Chondrocyte (in vitro differentiated cells): ENCODE data around the gene RSU1. TPM values are rescaled to one million over a fixed set of nuclear protein-coding genes. Genes with fewer than 3 reads are reported as not detected.

Experiments
- DNase-seq: peaks from one replicate; pipeline ENCODE4 v3.0.0; 2021; ENCODE audit warnings: mixed read lengths, low spot score
- H3K27ac Mint-ChIP-seq: one replicate; pipeline ENCODE4 v1.8.0; 2021; ENCODE audit warnings: mild to moderate bottlenecking, moderate library complexity, mixed read lengths; ENCODE audit not compliant: unreplicated experiment
- H3K27me3 Mint-ChIP-seq: 2 replicates; pipeline ENCODE4 v1.8.0; 2021; ENCODE audit warnings: low read depth, mixed read lengths
- H3K36me3 Mint-ChIP-seq: 2 replicates; pipeline ENCODE4 v1.8.0; 2021; ENCODE audit warnings: low read depth, mixed read lengths
- H3K4me1 Mint-ChIP-seq: 2 replicates; pipeline ENCODE4 v1.8.0; 2021; ENCODE audit warnings: low read depth, mild to moderate bottlenecking, mixed read lengths
- H3K4me3 Mint-ChIP-seq: one replicate; pipeline ENCODE4 v1.8.0; 2021; ENCODE audit warnings: mild to moderate bottlenecking, moderate library complexity, mixed read lengths; ENCODE audit not compliant: unreplicated experiment
- H3K9me3 Mint-ChIP-seq: 2 replicates; pipeline ENCODE4 v1.8.0; 2021; ENCODE audit warnings: low read depth, mixed read lengths
- total RNA-seq: library from RNA; stranded (reverse); gene quantifications from 3 replicates; pipeline ENCODE4 v1.2.1, GENCODE V29; 2021
- TF ChIP-seq, protein P1 (sequence below): fragments of 200-600 bp; sonication (generic); IDR thresholded peaks from 2 replicates; pipeline ENCODE4 v1.5.0; 2021; ENCODE audit warnings: antibody characterized with exemption, mild to moderate bottlenecking, moderate library complexity

The RSU1 gene
- total RNA-seq, 1 donor from 2014 or later: 165 TPM

DNA sequence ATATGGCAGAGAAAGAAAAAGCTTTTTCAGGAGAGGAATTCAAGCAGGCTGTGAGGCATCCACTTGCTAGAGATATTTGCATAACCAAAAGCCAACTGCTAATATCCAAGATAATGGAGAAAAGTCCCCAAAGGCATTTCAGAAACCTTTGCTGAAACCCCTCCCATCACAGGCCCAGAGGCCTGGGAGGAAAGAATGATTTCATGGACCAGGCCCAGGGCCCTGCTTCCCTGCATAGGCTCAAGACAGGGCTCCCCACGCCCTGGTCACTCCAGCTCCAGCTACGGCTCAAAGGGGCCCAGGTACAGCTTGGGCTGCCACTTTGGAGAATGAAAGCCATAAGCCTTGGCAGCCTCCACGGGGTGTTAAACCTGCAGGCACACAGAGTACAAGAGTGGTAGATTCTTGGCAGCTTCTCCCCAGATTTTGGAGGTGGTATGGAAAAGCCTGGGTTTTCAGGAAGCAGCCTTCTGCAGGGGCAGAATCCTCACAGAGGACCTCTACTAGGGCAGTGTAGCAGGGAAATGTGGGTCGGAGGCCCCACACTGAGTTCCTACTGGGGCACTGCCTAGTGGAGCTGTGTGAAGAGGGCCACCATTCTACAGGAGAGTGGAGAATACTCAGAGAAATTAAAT, 5.6 kb upstream of the RSU1 start:
- Mint-ChIP-seq H3K27ac (no peak overlapping the region), H3K4me3 (no peak overlapping the region), H3K4me1 (peaks cover 9% of the 10 kb centered on the region), H3K27me3 (no peaks in the 10 kb centered on the region), H3K9me3 (peaks cover 11% of the 10 kb centered on the region), H3K36me3 (peaks cover 9% of the 10 kb centered on the region)
- TF ChIP-seq, protein P1, sequence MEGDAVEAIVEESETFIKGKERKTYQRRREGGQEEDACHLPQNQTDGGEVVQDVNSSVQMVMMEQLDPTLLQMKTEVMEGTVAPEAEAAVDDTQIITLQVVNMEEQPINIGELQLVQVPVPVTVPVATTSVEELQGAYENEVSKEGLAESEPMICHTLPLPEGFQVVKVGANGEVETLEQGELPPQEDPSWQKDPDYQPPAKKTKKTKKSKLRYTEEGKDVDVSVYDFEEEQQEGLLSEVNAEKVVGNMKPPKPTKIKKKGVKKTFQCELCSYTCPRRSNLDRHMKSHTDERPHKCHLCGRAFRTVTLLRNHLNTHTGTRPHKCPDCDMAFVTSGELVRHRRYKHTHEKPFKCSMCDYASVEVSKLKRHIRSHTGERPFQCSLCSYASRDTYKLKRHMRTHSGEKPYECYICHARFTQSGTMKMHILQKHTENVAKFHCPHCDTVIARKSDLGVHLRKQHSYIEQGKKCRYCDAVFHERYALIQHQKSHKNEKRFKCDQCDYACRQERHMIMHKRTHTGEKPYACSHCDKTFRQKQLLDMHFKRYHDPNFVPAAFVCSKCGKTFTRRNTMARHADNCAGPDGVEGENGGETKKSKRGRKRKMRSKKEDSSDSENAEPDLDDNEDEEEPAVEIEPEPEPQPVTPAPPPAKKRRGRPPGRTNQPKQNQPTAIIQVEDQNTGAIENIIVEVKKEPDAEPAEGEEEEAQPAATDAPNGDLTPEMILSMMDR: no peak
- DNase-seq: no peak

DNA sequence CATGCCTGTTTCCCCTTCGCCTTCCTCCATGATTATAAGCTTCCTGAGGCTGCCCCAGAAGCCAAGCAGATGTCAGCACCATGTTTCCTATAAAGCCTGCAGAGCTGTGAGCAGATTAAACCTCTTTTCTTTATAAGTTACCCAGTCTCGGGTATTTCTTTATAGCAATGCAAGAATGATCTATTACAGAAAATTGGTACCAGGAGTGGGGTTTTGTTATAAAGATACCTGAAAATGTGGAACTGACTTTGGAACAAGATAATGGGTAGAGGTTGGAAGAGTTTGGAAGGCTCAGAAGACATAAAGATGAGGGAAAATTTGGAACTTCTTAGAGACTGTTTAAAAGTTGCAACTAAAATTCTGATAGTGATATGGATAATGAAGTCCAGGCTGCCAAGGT, 4.8 kb upstream of the RSU1 start:
- peaks cover 6% of the 10 kb centered on the region for H3K4me1 Mint-ChIP-seq
- TF ChIP-seq, protein P1: no peak
- no peak overlapping the region for H3K27ac Mint-ChIP-seq
- no peaks in the 10 kb centered on the region for H3K27me3 Mint-ChIP-seq
- DNase-seq: no peak
- peaks cover 9% of the 10 kb centered on the region for H3K36me3 Mint-ChIP-seq
- peaks cover 11% of the 10 kb centered on the region for H3K9me3 Mint-ChIP-seq
- H3K4me3 Mint-ChIP-seq: no peak overlapping the region

- Mint-ChIP-seq H3K9me3 (peaks cover 11% of the 10 kb centered on the region), H3K36me3 (peaks cover 9% of the 10 kb centered on the region), H3K4me3 (no peak overlapping the region), H3K27ac (no peak overlapping the region), H3K27me3 (no peaks in the 10 kb centered on the region), H3K4me1 (peaks cover 17% of the 10 kb centered on the region)
- DNase-seq: no peak
- TF ChIP-seq, protein P1: no peak
These were observed 3.2 kb upstream of the RSU1 start for GRCh38 chr10:16820421-16820820.

GRCh38 chr10:16820018-16820417, 2.8 kb upstream of the RSU1 start:
- Mint-ChIP-seq H3K27me3 (no peaks in the 10 kb centered on the region), H3K4me1 (peaks cover 21% of the 10 kb centered on the region), H3K36me3 (peaks cover 9% of the 10 kb centered on the region), H3K9me3 (peaks cover 11% of the 10 kb centered on the region), H3K4me3 (no peak overlapping the region), H3K27ac (no peak overlapping the region)
- TF ChIP-seq, protein P1: no peak
- no peak for DNase-seq

DNA sequence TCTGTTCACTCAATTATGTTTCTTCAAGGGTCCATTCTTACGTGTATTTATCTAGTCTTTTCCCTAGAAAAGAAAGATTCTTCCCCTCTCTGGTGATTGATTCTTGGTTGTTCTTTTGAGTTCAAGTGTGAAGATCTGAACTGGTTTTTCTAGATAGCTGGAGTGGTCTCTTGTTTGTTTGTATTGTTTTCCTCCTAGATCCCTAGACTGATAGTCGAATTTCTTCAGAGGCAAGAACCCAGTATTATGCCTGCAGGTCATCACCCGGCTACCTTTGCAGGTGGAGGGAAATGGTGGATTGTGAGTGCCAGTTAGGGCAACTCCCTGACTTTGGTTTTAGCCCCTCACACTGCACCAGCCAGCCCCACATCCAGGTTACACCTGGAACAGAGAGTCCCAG, 2.2 kb upstream of the RSU1 start:
- TF ChIP-seq, protein P1: no peak
- H3K4me3 Mint-ChIP-seq: no peak overlapping the region
- no peak overlapping the region for H3K27ac Mint-ChIP-seq
- no peak for DNase-seq
- peaks cover 11% of the 10 kb centered on the region for H3K9me3 Mint-ChIP-seq
- H3K4me1 Mint-ChIP-seq: peaks cover 27% of the 10 kb centered on the region
- no peaks in the 10 kb centered on the region for H3K27me3 Mint-ChIP-seq
- H3K36me3 Mint-ChIP-seq: peaks cover 9% of the 10 kb centered on the region
